ENCODE data around the gene NUDT8.

Gene NUDT8

DNA sequence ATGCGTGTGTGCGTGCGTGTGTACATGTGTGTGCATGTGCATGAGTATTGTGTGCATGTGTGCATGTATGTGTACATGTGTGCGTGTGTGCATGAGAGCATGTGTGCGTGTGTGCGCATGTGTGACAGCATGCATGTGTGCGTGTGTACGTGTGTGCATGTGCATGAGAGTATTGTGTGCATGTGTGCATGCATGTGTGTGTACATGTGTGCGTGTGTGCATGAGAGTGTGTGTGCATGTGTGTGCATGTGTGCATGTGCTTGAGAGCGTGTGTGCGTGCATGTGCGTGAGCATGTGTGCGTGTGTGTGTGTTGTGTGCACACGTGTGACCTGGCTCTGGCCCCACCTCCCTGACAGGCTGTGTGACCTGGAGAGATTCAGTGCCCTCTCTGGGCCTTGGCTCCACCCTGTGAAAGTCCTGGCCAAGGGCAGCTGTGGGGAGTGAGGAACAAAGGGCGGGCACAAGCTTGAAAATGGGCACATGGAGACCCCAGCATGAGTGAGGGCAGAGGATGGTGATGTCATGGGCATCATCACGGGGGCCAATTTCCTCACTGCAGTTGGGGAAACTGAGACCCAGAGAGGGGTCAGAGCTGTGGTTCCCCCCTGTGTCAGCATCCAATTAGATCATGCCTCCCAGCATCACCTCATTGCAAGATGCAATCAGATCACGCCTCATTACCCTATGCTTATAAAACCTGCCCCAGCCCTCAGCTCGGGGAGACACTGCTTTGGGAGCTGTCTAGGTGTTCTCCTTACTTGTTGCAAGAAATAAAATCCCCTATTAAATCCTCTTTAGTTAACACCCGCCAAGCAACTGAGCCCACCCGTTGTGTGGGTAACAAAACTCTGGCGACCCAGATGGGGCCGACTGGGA is 20.1 kb upstream of the NUDT8 start:
- in situ Hi-C loops (cut with MboI; ENCODE audit: low pct_unique_long_range_greater_than_20kb, low sequenced_read_pairs, unreplicated experiment) = no loop called here
- DNase-seq (ENCODE audit: low spot score) = no peak
- TF ChIP-seq, protein P1, sequence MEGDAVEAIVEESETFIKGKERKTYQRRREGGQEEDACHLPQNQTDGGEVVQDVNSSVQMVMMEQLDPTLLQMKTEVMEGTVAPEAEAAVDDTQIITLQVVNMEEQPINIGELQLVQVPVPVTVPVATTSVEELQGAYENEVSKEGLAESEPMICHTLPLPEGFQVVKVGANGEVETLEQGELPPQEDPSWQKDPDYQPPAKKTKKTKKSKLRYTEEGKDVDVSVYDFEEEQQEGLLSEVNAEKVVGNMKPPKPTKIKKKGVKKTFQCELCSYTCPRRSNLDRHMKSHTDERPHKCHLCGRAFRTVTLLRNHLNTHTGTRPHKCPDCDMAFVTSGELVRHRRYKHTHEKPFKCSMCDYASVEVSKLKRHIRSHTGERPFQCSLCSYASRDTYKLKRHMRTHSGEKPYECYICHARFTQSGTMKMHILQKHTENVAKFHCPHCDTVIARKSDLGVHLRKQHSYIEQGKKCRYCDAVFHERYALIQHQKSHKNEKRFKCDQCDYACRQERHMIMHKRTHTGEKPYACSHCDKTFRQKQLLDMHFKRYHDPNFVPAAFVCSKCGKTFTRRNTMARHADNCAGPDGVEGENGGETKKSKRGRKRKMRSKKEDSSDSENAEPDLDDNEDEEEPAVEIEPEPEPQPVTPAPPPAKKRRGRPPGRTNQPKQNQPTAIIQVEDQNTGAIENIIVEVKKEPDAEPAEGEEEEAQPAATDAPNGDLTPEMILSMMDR (IDR thresholded peaks at IDR 0.05; ENCODE audit: extremely low read depth, insufficient read depth, missing control alignments) = no peak

DNA sequence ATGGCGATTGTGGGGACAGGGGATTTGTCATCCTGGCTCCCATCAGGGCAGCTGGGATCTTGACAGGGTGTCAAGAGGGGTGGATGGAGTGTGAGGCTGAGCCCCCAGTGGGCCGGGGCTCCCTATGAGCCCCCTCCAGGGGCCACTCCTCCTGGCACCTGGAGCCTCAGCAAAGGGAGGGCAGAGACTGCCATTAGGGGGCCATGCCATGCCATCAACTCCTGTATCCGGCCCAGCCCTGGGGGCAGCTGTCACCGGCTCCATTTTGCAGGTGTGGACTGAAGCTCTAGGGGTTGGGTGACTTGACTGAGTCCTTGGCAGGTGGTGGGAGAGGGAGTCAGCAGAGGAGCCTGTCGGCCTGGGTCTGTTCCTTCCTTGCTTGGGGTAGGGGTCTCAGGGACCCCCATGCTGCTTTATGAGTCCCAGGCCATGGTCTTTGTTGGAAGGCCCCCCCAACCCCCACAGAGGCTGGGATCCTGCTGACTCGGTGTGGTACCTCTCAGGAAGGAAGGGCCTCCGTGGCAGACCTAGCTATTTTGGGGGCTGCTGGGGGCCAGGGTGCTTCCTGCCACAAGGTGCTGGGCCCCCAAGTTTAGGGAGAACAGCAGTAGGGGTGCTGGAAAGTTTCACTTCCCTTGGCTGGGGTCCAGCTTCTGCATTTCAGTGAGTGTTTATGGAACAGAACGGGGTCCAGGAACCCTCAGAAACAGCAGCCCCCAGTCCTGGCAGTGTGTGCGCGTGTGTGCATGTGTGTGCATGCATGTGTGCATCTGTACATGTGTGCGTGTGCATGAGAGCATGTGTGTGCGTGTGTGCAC is 19.3 kb upstream of the NUDT8 start:
- in situ Hi-C loops (cut with MboI; ENCODE audit: low pct_unique_long_range_greater_than_20kb, low sequenced_read_pairs, unreplicated experiment) = no loop called here
- TF ChIP-seq, protein P1 (IDR thresholded peaks at IDR 0.05; ENCODE audit: extremely low read depth, insufficient read depth, missing control alignments) = no peak
- no peak for DNase-seq (ENCODE audit: low spot score)

DNA sequence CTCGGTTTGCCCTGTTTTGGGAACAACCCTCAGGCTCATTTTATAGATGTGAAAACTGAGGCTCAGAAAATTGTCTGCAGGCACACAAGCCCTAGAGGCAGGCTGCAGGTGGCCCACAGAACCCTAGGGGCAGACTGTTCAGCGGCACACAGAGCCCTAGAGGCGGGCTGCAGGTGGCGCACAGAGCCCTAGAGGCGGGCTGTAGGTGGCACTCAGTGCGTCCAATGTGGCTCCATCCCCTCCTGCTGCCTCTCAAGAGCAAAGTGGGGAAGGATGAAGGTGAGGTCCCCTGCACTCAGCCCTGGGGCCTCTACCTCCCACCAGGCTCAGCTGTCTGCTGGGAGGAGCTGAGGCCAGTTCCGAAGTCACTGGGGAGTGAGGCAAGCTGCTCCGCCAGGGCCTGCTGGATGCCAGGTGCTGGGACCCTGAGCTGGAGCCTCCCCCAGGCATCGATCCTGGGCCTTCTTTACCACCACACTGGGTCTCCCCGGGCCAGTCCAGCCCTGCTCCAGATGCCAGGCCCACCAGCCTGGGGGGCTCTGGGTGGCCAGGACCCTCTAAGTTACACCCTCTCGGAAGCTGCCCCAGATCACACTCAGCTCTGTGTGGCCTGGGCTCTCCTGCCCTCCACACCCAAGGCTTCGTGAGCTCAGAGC is 18.5 kb upstream of the NUDT8 start:
- DNase-seq (ENCODE audit: low spot score) = peak; percentile 77
- in situ Hi-C loops (cut with MboI; ENCODE audit: low pct_unique_long_range_greater_than_20kb, low sequenced_read_pairs, unreplicated experiment) = no loop called here
- TF ChIP-seq, protein P1 (IDR thresholded peaks at IDR 0.05; ENCODE audit: extremely low read depth, insufficient read depth, missing control alignments) = peak; percentile 63

DNA sequence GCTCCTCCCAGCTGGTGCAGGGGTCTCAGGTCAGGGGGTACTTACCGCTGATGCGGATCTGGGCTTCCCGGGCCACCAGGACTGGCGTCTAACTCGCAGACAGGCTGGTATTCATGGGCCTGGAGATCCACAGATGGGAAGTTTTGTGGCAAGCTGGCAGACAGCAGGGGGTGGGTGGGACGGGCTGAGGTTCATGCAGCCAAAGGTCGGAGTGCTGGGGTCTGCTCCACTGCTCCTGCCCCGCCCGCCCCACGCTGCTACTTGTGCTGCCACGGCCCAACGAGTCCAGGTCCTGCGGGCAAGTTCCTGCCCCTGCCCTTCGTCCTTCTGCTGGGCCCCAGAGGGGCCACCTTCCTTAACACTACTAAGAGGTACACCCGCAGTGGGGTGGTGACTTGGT is 17.7 kb upstream of the NUDT8 start:
- in situ Hi-C loops (cut with MboI; ENCODE audit: low pct_unique_long_range_greater_than_20kb, low sequenced_read_pairs, unreplicated experiment) = no loop called here
- TF ChIP-seq, protein P1 (IDR thresholded peaks at IDR 0.05; ENCODE audit: extremely low read depth, insufficient read depth, missing control alignments) = no peak
- no peak for DNase-seq (ENCODE audit: low spot score)

DNA sequence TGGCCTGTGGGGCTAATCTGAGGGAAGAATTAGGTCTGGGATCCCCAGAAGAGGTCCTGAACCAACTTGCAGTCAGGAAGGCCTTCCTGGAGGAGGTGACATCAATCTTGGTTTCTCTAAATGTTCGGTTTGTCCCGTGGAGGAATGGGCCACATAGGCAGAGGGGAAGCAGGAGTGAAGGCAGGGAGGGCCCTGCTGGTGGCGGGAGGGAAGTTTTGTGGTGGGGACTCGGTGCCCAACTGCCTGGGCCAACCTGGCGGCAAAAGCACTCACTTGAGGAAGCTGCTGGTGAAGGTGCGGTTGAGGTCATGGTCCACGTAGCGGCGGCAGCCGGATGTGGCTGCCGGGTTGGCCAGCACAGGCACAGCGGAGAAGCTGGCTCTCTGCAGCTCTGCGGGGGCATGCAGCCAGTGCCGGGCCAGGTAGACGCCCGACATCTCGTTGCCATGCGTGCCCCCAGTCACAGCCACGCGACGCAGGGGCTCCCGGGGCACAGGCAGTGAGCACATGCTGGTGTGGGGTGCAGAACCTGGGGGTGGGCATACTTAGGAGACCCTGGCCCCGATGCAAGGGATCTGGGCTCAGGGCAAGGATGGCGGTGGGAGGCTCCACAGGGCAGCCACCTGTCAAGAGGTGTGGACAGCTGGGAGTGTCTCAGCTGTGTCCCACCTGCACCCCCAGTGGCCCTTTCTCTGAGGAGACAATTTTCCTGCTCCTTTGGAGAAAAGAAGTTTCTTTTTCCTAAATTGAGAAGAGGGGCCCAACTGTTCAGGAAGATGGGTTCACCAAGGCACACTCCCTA is 17.0 kb upstream of the NUDT8 start:
- TF ChIP-seq, protein P1 (IDR thresholded peaks at IDR 0.05; ENCODE audit: extremely low read depth, insufficient read depth, missing control alignments) = no peak
- in situ Hi-C loops (cut with MboI; ENCODE audit: low pct_unique_long_range_greater_than_20kb, low sequenced_read_pairs, unreplicated experiment) = no loop called here
- DNase-seq (ENCODE audit: low spot score) = no peak
